Measurements from ENCODE around the gene CRB1. TPM values are rescaled to one million over a fixed set of nuclear protein-coding genes. Genes with fewer than 3 reads are reported as not detected.

CRB1 gene
- total RNA-seq, 1 donor from 2014 or later, result not detected

- H3K4me2 ChIP-seq (ENCODE audit: low read length), result no peak overlapping the region
- H2AFZ ChIP-seq (ENCODE audit: low read depth, low read length), result no peak overlapping the region
- H3K9me3 Mint-ChIP-seq (ENCODE audit: unreplicated experiment), result peaks cover 2% of the 10 kb centered on the region
- H3K4me3 Mint-ChIP-seq (ENCODE audit: unreplicated experiment), result no peak overlapping the region
- no peak for FAIRE-seq
- no peaks in the 10 kb centered on the region for H3K27me3 ChIP-seq (ENCODE audit: insufficient read depth, low read length)
- no peak overlapping the region for H3K27ac ChIP-seq (ENCODE audit: low read depth, low read length)
- no peaks in the 10 kb centered on the region for H3K36me3 Mint-ChIP-seq (ENCODE audit: low read depth, unreplicated experiment)
- no peaks in the 10 kb centered on the region for H3K9me3 ChIP-seq (ENCODE audit: insufficient read depth, low read depth, low read length)
- H3K4me1 ChIP-seq (ENCODE audit: insufficient read depth, low read length), result no peaks in the 10 kb centered on the region
- no peak overlapping the region for H3K27ac Mint-ChIP-seq (ENCODE audit: unreplicated experiment)
- H3K9ac ChIP-seq (ENCODE audit: low read length), result no peak overlapping the region
- no peak overlapping the region for H3K4me3 ChIP-seq (ENCODE audit: insufficient read depth, low read depth, low read length)
- no peak for TF ChIP-seq CTCF (IDR thresholded peaks at IDR 0.05; ENCODE audit: insufficient read depth, low read depth, low read length)
- no peaks in the 10 kb centered on the region for H3K27me3 Mint-ChIP-seq (ENCODE audit: low read depth, unreplicated experiment)
- H4K20me1 ChIP-seq (ENCODE audit: insufficient read depth, low read length), result no peaks in the 10 kb centered on the region
- H3K36me3 ChIP-seq (ENCODE audit: insufficient read depth, low read length), result no peaks in the 10 kb centered on the region
- peaks cover 13% of the 10 kb centered on the region for H3K4me1 Mint-ChIP-seq (ENCODE audit: low read depth, unreplicated experiment)
- H3K79me2 ChIP-seq (ENCODE audit: insufficient read depth, low read length), result no peaks in the 10 kb centered on the region
- no peak for DNase-seq (ENCODE audit: low read depth)
These were observed 75.7 kb downstream of the CRB1 start for GRCh38 chr1:197343663-197344273.

- no peak overlapping the region for H3K4me3 ChIP-seq (ENCODE audit: insufficient read depth, low read depth, low read length)
- H3K9me3 Mint-ChIP-seq (ENCODE audit: unreplicated experiment), result no peaks in the 10 kb centered on the region
These were observed 83.9 kb downstream of the CRB1 start for GRCh38 chr1:197351821-197352440.

More at GRCh38 chr1:197351821-197352440, 83.9 kb downstream of the CRB1 start:
- H2AFZ ChIP-seq (ENCODE audit: low read depth, low read length), result no peak overlapping the region
- Mint-ChIP-seq H3K27ac (ENCODE audit: unreplicated experiment) (no peak overlapping the region), H3K36me3 (ENCODE audit: low read depth, unreplicated experiment) (no peaks in the 10 kb centered on the region), H3K27me3 (ENCODE audit: low read depth, unreplicated experiment) (no peaks in the 10 kb centered on the region), H3K4me1 (ENCODE audit: low read depth, unreplicated experiment) (no peaks in the 10 kb centered on the region), H3K4me3 (ENCODE audit: unreplicated experiment) (no peak overlapping the region)
- H3K79me2 ChIP-seq (ENCODE audit: insufficient read depth, low read length), result no peaks in the 10 kb centered on the region
- no peaks in the 10 kb centered on the region for H4K20me1 ChIP-seq (ENCODE audit: insufficient read depth, low read length)
- no peak overlapping the region for H3K9ac ChIP-seq (ENCODE audit: low read length)
- TF ChIP-seq CTCF (IDR thresholded peaks at IDR 0.05; ENCODE audit: insufficient read depth, low read depth, low read length), result no peak
- TF ChIP-seq EZH2 (IDR thresholded peaks at IDR 0.05; ENCODE audit: insufficient read depth, low read length), result no peak
- no peak for FAIRE-seq
- H3K27me3 ChIP-seq (ENCODE audit: insufficient read depth, low read length), result no peaks in the 10 kb centered on the region
- no peak for DNase-seq (ENCODE audit: low read depth)
- H3K27ac ChIP-seq (ENCODE audit: low read depth, low read length), result no peak overlapping the region
- no peaks in the 10 kb centered on the region for H3K9me3 ChIP-seq (ENCODE audit: insufficient read depth, low read depth, low read length)
- no peaks in the 10 kb centered on the region for H3K4me1 ChIP-seq (ENCODE audit: insufficient read depth, low read length)
- no peak overlapping the region for H3K4me2 ChIP-seq (ENCODE audit: low read length)
- H3K36me3 ChIP-seq (ENCODE audit: insufficient read depth, low read length), result no peaks in the 10 kb centered on the region

All from astrocyte (in vitro differentiated cells and primary cell).